Brain microvascular endothelial cell (primary cell): ENCODE data around the gene BUD23.

Experiments used
- DNase-seq: peaks from one replicate; pipeline ENCODE4 v3.0.0-alpha.2; 2020
- H3K27ac ChIP-seq: fragments of 250-450 bp; sonication (Bioruptor Pico); 2 replicates; pipeline ENCODE4 v1.5.1; 2020; ENCODE audit warnings: mild to moderate bottlenecking, moderate library complexity
- H3K27me3 ChIP-seq: fragments of 250-450 bp; sonication (Bioruptor Pico); replicated peaks from 2 replicates; pipeline ENCODE4 v1.5.1; 2020; ENCODE audit warnings: mild to moderate bottlenecking
- H3K36me3 ChIP-seq: fragments of 250-450 bp; sonication (Bioruptor Pico); replicated peaks from 2 replicates; pipeline ENCODE4 v1.5.1; 2020; ENCODE audit warnings: mild to moderate bottlenecking
- H3K4me3 ChIP-seq: 2 replicates; pipeline ENCODE4 v1.5.1; 2011; ENCODE audit warnings: low read depth, mild to moderate bottlenecking, control low read depth, low read length, moderate library complexity
- CTCF ChIP-seq: IDR thresholded peaks from 2 replicates; pipeline ENCODE4 v1.5.1; 2011; ENCODE audit warnings: low read depth, mild to moderate bottlenecking, moderate library complexity, low read length, control low read depth, inconsistent platforms; ENCODE audit errors: missing control alignments
- in situ Hi-C: cut with HindIII; loops from 2 replicates; pipeline ENCODE4 v1.10.0; 2017; ENCODE audit warnings: low sequenced_read_pairs, low pct_ligation_motif_present

BUD23 gene

GRCh38 chr7:73732397-73732796 is 49.0 kb downstream of the BUD23 start:
- no peak for DNase-seq
- no peaks in the 10 kb centered on the region for H3K36me3 ChIP-seq
- in situ Hi-C loops: no loop called here
- TF ChIP-seq CTCF: no peak
- no peaks in the 10 kb centered on the region for H3K27me3 ChIP-seq
- H3K4me3 ChIP-seq: no peak overlapping the region
- H3K27ac ChIP-seq: no peak overlapping the region

- DNase-seq: peak; percentile 66
- H3K27ac ChIP-seq: no peak overlapping the region
- no peaks in the 10 kb centered on the region for H3K36me3 ChIP-seq
- in situ Hi-C loops: no loop called here
- peak; percentile 96 for TF ChIP-seq CTCF
- no peaks in the 10 kb centered on the region for H3K27me3 ChIP-seq
- H3K4me3 ChIP-seq: no peak overlapping the region
These were observed 51.5 kb downstream of the BUD23 start for GRCh38 chr7:73734619-73735527.

GRCh38 chr7:73735528-73735905 is 52.1 kb downstream of the BUD23 start:
- Histone ChIP-seq H3K36me3 (no peaks in the 10 kb centered on the region), H3K27ac (no peak overlapping the region), H3K4me3 (no peak overlapping the region), H3K27me3 (no peaks in the 10 kb centered on the region)
- no peak for TF ChIP-seq CTCF
- DNase-seq: no peak
- in situ Hi-C loops: no loop called here

- no peak for TF ChIP-seq CTCF
- no peak overlapping the region for H3K27ac ChIP-seq
- H3K27me3 ChIP-seq: no peaks in the 10 kb centered on the region
- no peaks in the 10 kb centered on the region for H3K36me3 ChIP-seq
- H3K4me3 ChIP-seq: no peak overlapping the region
- DNase-seq: no peak
- in situ Hi-C loops: no loop called here
These were observed 53.5 kb downstream of the BUD23 start for GRCh38 chr7:73736885-73737284.

GRCh38 chr7:73737491-73738219 is 54.3 kb downstream of the BUD23 start:
- no peak for TF ChIP-seq CTCF
- in situ Hi-C loops: no loop called here
- H3K27me3 ChIP-seq: no peaks in the 10 kb centered on the region
- DNase-seq: no peak
- no peak overlapping the region for H3K27ac ChIP-seq
- peak overlapping the region; percentile 83 for H3K4me3 ChIP-seq
- no peaks in the 10 kb centered on the region for H3K36me3 ChIP-seq
